Uterus (tissue), 2 donors: ENCODE measurements around the gene EXOC1.
"Not testable (repeated sequence)": the region's sequence is repeated elsewhere in the genome, so short reads cannot be mapped to it uniquely, and the experiment has no call there.

Source experiments
- CTCF ChIP-seq, 4 experiments: fragments of 200-600 bp in 2 of 4; fragments of 450-650 bp in 2 of 4; sonication (generic) in 2 of 4; IDR thresholded peaks; one replicate each; pipeline ENCODE4 v1.5.1; 2016 to 2019; ENCODE audit warnings: antibody characterized with exemption in 4 of 4, mild to moderate bottlenecking in 2 of 4, moderate library complexity in 1 of 4
- POLR2A ChIP-seq, 2 donors: fragments of 450-650 bp; IDR thresholded peaks; one replicate each; pipeline ENCODE4 v1.6.1; 2016; ENCODE audit warnings: antibody characterized with exemption in 2 of 2, mild to moderate bottlenecking in 1 of 2, moderate library complexity in 1 of 2

- not testable (repeated sequence) for TF ChIP-seq POLR2A, CTCF (IDR thresholded peaks at IDR 0.05)
Measured at GRCh38 chr4:55841373-55842239, 11.8 kb upstream of the EXOC1 start.
